NB4 (cell line): ENCODE measurements around the gene ZNF366.
A peak's percentile ranks its signal among the peaks of the same experiment; 100 is the strongest.

Experiments
- DNase-seq: peaks from one replicate; pipeline ENCODE4 v3.0.0; 2010; ENCODE audit warnings: low read depth
- H3K4me3 ChIP-seq: one replicate; pipeline ENCODE4 v1.5.1; 2011; ENCODE audit warnings: mild to moderate bottlenecking, low read depth, low read length, moderate library complexity
- MYC ChIP-seq: IDR thresholded peaks from 2 replicates; pipeline ENCODE4 v1.6.1; 2011; ENCODE audit warnings: low read depth, low read length
- POLR2A ChIP-seq: IDR thresholded peaks from 2 replicates; pipeline ENCODE4 v1.6.1; 2011; ENCODE audit warnings: mild to moderate bottlenecking; ENCODE audit not compliant: insufficient read length; ENCODE audit errors: extremely low read depth
- TF ChIP-seq, protein P1 (sequence below): IDR thresholded peaks from one replicate; pipeline ENCODE4 v1.5.1; 2012; ENCODE audit warnings: low read depth, low read length
- TF ChIP-seq, protein P2 (sequence below): IDR thresholded peaks from 2 replicates; pipeline ENCODE4 v1.6.1; 2011; ENCODE audit warnings: low read depth, low read length

The ZNF366 gene

DNA sequence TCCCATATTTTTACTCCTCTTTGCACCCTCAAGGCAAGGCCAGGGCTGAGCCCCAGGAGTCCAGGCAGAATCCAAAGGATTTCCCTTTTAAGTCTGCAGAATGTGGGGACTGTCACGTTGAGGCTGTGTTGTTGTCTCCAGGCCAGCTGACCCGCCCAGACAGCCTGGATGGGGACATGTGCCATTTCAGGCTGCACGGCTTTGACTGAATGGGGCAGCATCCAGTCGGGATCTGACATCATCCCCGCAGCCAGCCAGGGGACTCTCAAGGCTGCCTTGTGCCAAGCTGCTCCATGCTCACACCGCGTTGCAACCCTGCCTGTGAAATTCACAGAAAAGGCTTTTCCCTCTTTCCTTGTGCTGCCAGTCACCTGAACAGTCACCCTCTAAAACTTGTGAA lies 2.2 kb upstream of the ZNF366 start:
- no peak for DNase-seq
- TF ChIP-seq POLR2A (no peak), MYC (no peak)
- TF ChIP-seq, protein P1, sequence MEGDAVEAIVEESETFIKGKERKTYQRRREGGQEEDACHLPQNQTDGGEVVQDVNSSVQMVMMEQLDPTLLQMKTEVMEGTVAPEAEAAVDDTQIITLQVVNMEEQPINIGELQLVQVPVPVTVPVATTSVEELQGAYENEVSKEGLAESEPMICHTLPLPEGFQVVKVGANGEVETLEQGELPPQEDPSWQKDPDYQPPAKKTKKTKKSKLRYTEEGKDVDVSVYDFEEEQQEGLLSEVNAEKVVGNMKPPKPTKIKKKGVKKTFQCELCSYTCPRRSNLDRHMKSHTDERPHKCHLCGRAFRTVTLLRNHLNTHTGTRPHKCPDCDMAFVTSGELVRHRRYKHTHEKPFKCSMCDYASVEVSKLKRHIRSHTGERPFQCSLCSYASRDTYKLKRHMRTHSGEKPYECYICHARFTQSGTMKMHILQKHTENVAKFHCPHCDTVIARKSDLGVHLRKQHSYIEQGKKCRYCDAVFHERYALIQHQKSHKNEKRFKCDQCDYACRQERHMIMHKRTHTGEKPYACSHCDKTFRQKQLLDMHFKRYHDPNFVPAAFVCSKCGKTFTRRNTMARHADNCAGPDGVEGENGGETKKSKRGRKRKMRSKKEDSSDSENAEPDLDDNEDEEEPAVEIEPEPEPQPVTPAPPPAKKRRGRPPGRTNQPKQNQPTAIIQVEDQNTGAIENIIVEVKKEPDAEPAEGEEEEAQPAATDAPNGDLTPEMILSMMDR = no peak
- TF ChIP-seq, protein P2, sequence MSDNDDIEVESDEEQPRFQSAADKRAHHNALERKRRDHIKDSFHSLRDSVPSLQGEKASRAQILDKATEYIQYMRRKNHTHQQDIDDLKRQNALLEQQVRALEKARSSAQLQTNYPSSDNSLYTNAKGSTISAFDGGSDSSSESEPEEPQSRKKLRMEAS = no peak
- H3K4me3 ChIP-seq = no peak overlapping the region

DNA sequence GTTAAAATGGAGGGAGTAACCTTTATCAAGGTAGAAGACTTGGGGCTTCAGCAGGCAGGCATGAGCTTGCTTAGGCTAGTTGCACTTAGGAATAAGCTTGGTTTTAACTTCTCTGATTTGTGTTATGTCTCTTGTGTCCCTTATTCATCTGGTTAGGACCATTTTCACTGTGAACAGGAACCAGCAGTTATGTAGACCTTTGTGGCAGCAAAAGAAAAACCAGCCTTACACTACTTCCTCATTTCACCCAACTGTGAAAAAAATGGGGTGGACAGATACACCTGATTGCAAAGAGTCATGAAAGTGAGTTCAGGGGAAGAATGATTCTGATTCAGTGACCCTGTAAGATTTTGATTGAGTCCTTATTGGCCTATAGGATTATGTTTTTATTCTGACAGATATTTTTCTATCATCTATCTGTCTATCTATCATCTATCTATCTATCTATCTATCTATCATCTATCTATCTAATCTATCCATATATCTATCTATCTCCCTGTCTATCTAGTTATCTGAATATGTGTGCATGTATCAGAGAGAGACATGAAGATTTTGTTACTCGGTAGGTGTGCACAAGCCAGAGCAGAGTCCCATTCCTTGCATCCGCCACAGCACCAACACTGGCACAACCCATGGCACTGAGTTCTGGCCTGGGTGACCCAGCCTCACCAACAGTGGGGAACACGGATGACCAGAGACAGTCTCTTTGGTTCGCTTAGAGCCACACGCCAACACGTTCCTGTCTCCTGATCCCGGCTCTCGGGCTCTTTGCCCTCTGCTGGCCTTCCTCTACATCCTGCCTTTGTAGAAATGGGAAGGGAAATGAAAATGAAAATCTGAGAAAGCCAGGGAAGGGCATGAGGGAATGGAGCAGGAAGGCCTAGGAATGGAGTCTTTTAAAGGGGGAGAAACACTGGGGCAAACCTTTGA lies 1.3 kb upstream of the ZNF366 start:
- H3K4me3 ChIP-seq = no peak overlapping the region
- TF ChIP-seq, protein P2 = no peak
- TF ChIP-seq, protein P1 = no peak
- no peak for TF ChIP-seq MYC
- no peak for TF ChIP-seq POLR2A
- peak; percentile 81 for DNase-seq

DNA sequence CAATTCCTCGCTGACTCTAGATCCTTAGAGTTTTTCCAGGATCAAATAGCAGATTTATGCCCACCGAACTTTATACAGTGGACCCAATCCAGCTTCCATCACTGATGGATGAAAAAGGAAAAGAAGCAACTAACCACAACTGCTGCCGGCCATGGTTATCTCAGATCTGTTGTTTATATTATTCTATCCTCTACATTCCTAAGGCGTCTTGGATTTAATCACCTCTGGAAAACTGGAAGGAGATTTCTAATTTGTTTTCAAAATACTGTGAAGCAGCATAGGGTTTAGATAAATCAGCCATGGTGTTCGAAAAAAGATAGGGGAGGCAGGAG lies 663 bp upstream of the ZNF366 start:
- no peak for DNase-seq
- no peak overlapping the region for H3K4me3 ChIP-seq
- TF ChIP-seq POLR2A (no peak), MYC (no peak)
- TF ChIP-seq, protein P2 = no peak
- TF ChIP-seq, protein P1 = no peak

DNA sequence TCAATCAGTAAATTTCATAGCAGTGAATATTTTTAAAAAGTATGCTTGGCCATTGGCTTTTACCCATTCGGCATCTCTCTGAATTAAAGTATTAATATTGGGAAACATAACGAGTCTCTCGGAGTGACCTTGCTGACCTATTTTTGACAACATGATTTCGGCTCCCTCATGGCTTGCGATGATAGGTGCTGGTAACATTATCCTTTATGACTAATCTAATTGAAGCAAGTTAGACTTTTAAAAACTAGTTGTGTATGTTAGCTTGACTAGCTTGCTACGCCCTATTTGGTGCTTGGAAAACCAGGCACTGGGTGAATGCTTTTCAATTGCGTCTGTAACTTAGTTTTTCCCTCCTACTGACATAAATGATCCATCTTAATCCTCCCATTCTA lies 1.1 kb downstream of the ZNF366 start:
- TF ChIP-seq, protein P2 = no peak
- H3K4me3 ChIP-seq = no peak overlapping the region
- no peak for DNase-seq

DNA sequence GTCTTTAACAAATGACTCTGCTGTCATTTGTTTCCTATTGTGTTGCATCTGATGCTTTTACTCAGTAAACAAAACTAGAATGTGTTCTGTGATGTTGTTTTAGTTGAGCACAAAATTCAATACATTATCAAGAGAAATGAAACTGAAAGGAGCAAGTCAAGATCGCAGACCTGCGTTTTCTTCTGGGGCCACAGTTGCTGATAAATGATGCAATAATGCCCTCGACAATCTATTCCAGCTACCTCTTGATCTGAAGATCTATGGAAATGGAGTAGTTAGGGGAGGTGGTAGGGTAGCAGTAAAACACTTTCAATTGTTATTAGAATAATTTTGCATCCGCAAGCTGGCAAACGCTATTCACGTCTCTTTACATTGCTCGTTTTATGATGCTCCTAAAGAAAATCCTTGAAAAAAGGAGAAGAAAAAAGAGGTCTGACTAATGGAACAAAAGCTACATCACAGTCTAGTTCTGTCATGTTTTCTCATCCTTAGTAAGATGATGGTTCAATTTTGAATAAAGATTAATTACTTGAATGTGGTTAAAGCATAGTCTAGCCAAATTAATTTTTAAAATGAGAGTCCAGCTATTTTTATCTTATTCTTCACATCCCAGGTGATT lies 1.6 kb downstream of the ZNF366 start:
- DNase-seq = peak; percentile 56
- TF ChIP-seq, protein P2 = no peak
- no peak for TF ChIP-seq MYC
- peak overlapping the region; percentile 18 for H3K4me3 ChIP-seq

DNA sequence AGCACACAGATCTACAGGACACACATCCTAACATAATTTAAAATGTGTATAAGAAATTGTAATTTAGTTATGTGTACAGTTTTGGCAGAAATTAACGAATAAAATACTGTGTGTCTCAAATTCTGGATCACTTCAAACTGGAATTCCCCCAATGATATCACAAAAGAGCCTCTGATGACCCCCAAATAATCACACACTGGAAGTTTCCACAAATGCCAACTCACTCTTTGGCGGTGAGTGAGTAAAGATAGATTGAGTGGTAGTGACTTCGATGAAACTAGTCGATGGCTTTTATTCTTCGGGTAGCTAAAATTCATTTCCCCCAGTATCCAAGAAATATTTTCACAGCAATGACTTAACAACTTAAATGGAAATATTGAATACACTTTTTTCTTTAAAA lies 2.2 kb downstream of the ZNF366 start:
- TF ChIP-seq, protein P1 = no peak
- TF ChIP-seq, protein P2 = no peak
- TF ChIP-seq POLR2A (no peak), MYC (no peak)
- no peak for DNase-seq
- H3K4me3 ChIP-seq = no peak overlapping the region
